GM06990 (cell line): ENCODE measurements around the gene PHACTR1.

Source experiments
- DNase-seq: peaks from one replicate; pipeline ENCODE4 v3.0.0-alpha.2; 2011; ENCODE audit not compliant: insufficient read length; ENCODE audit errors: extremely low read depth
- H3K27me3 ChIP-seq: replicated peaks from 2 replicates; pipeline ENCODE4 v1.6.0; 2011; ENCODE audit warnings: low read length; ENCODE audit not compliant: control insufficient read depth, insufficient read depth
- H3K36me3 ChIP-seq: 2 replicates; pipeline ENCODE4 v1.5.1; 2011; ENCODE audit warnings: low read length; ENCODE audit not compliant: control insufficient read depth, insufficient read depth
- H3K4me3 ChIP-seq: replicated peaks from 2 replicates; pipeline ENCODE4 v1.5.1; 2011; ENCODE audit warnings: low read depth, mild to moderate bottlenecking, control low read depth, low read length
- CTCF ChIP-seq: IDR thresholded peaks from 2 replicates; pipeline ENCODE4 v1.5.1; 2011; ENCODE audit warnings: low read length, control low read depth, mild to moderate bottlenecking, inconsistent platforms; ENCODE audit not compliant: insufficient read depth, poor library complexity, severe bottlenecking

PHACTR1 gene

GRCh38 chr6:13135152-13135551 lies 418.6 kb downstream of the PHACTR1 start:
- H3K27me3 ChIP-seq = 0 out of 2 replicates have a peak, but pooled peaks cover 1% of the 10 kb centered on the region
- no peak for DNase-seq
- no peaks in the 10 kb centered on the region for H3K36me3 ChIP-seq
- H3K4me3 ChIP-seq = no peak overlapping the region
- no peak for TF ChIP-seq CTCF

- Histone ChIP-seq H3K36me3 (no peaks in the 10 kb centered on the region), H3K27me3 (no peaks in the 10 kb centered on the region), H3K4me3 (no peak overlapping the region)
- DNase-seq = no peak
- TF ChIP-seq CTCF = no peak
These were observed 422.6 kb downstream of the PHACTR1 start for GRCh38 chr6:13139119-13139518.

GRCh38 chr6:13140980-13141379 lies 424.4 kb downstream of the PHACTR1 start:
- no peak for DNase-seq
- Histone ChIP-seq H3K27me3 (no peaks in the 10 kb centered on the region; the same call in 1 of the 2 replicates), H3K36me3 (no peaks in the 10 kb centered on the region), H3K4me3 (no peak overlapping the region)
- TF ChIP-seq CTCF = no peak

GRCh38 chr6:13141387-13141786 lies 424.8 kb downstream of the PHACTR1 start:
- no peak for DNase-seq
- H3K4me3 ChIP-seq = no peak overlapping the region
- H3K36me3 ChIP-seq = no peaks in the 10 kb centered on the region
- H3K27me3 ChIP-seq = no peaks in the 10 kb centered on the region; the same call in 1 of the 2 replicates
- no peak for TF ChIP-seq CTCF

- Histone ChIP-seq H3K27me3 (no peaks in the 10 kb centered on the region; the same call in 1 of the 2 replicates), H3K36me3 (no peaks in the 10 kb centered on the region), H3K4me3 (no peak overlapping the region)
- DNase-seq = no peak
- no peak for TF ChIP-seq CTCF
These were observed 426.0 kb downstream of the PHACTR1 start for GRCh38 chr6:13142611-13143010.

- TF ChIP-seq CTCF = no peak
- DNase-seq = no peak
- Histone ChIP-seq H3K27me3 (no peaks in the 10 kb centered on the region; the same call in 1 of the 2 replicates), H3K4me3 (no peak overlapping the region), H3K36me3 (no peaks in the 10 kb centered on the region)
These were observed 429.9 kb downstream of the PHACTR1 start for GRCh38 chr6:13146442-13146841.
